Activated gamma-delta T cell treated with anti-CD3 and anti-CD28 coated beads, Interleukin-2, amount 50 U/mL, for 16 hours (primary cell): ENCODE measurements around the gene BMPR2.
"Not testable (repeated sequence)": the region's sequence is repeated elsewhere in the genome, so short reads cannot be mapped to it uniquely, and the experiment has no call there.

Experiments
- DNase-seq: peaks from one replicate; pipeline ENCODE4 v3.0.0-alpha.2; 2020; ENCODE audit warnings: low read depth

The BMPR2 gene

DNA sequence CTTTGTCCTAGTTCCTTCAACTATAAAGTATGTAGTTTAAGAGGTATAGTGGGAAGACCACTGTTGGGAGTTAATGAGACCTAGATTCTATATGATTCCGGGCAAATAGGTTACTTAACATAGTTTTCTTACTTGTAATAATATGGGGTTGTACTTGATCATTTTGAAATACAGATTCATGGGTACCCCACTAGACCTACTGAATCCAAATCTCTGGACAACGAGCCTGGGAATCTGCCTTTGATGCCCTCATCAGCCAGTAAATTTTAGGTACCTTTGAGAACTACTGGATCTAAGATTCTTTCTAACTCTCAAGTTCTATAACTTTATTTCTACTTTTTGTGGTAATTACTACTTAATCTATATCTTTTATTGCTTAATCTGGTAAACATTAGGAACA is 6.6 kb downstream of the BMPR2 start:
- no peak for DNase-seq

DNA sequence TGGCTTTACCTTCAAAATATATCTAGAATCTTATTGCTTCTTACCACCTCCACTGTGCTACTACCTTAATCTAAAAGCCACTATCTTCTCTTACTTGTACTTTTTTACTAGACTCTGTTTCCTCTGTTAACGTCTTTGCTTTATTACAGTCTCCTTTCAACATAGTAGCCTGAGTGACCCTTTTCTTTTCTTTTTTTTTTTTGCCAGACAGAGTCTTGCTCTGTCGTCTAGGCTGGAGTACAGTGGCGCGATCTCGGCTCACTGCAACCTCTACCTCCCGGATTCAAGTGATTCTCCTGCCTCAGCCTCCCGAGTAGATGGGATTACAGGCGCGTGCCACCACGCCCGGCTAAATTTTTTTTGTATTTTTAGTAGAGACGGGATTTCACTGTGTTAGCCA is 10.4 kb downstream of the BMPR2 start:
- not testable (repeated sequence) for DNase-seq

- no peak for DNase-seq
Observed at GRCh38 chr2:202387608-202388342, 11.6 kb downstream of the BMPR2 start.

- DNase-seq: no peak
Observed at GRCh38 chr2:202400941-202401340, 24.8 kb downstream of the BMPR2 start.

- DNase-seq: no peak
Observed at GRCh38 chr2:202405798-202406197, 29.7 kb downstream of the BMPR2 start.

DNA sequence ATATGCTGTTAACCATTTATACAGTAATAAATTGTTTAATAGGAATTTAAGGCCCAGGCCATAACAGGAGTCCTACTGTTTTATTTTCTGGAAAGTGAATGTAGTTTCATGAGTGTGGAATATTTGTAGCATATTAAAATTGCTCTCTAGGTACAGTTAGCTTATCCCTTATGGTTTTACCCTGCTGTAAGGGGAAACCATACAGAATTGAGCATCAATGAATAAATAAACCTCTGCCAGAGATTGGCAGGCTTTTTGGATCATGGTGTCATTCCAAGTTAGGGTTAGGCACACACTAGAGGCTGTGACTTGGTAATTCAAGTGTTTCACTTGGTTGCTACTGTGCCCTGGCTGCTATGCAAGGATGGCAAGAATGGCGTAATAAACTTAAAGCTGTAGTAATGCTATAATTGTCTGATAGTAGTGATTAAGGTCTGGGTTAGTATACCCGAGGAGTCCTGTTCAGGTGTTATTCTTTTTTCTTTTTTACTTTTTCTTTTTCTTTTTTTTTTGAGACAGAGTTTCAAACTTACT is 30.4 kb downstream of the BMPR2 start:
- DNase-seq: no peak

- no peak for DNase-seq
Observed at GRCh38 chr2:202408546-202409140, 32.5 kb downstream of the BMPR2 start.

GRCh38 chr2:202410092-202410491 is 34.0 kb downstream of the BMPR2 start:
- DNase-seq: no peak

DNA sequence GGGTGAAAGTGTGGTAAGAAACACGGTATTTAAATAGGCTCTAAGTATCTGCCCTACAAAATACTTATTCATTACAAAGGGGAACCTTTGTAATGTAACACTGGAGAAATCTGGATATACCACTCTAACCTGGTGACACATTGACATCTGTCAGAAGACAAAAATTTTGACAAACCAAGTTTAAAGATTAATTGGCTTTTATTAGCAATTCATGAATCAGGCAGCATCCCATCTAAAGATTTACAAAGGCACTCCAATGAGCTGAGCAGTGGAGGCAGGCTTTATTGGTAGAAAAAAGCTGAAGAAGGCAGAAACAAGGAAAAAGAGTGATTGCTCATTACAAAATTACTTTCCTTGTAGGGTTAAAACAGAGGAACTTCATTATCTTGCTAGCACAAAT is 35.0 kb downstream of the BMPR2 start:
- no peak for DNase-seq

DNA sequence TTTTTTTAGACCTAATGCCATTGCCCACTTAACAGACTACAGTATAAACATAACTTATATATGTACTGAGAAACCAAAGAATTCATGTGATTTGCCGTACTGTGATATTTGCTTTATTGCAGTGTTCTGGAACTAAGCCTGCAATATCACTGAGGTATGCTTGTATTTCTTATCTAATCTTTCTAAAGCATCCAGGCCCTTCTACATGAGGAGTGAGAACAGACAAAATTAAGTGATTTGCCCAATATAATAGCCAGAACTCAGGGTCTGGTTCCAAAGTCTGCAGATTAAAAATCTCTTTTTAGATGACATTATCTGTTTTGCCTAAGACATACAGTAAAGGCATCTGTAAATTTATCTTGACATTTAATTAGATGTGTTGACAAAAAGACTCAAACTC is 41.9 kb downstream of the BMPR2 start:
- DNase-seq: no peak

- no peak for DNase-seq
Observed at GRCh38 chr2:202418511-202418910, 42.4 kb downstream of the BMPR2 start.

GRCh38 chr2:202423139-202423538 is 47.0 kb downstream of the BMPR2 start:
- DNase-seq: no peak

- no peak for DNase-seq
Observed at GRCh38 chr2:202425036-202425435, 48.9 kb downstream of the BMPR2 start.

- DNase-seq: no peak
Observed at GRCh38 chr2:202426751-202427150, 50.6 kb downstream of the BMPR2 start.

DNA sequence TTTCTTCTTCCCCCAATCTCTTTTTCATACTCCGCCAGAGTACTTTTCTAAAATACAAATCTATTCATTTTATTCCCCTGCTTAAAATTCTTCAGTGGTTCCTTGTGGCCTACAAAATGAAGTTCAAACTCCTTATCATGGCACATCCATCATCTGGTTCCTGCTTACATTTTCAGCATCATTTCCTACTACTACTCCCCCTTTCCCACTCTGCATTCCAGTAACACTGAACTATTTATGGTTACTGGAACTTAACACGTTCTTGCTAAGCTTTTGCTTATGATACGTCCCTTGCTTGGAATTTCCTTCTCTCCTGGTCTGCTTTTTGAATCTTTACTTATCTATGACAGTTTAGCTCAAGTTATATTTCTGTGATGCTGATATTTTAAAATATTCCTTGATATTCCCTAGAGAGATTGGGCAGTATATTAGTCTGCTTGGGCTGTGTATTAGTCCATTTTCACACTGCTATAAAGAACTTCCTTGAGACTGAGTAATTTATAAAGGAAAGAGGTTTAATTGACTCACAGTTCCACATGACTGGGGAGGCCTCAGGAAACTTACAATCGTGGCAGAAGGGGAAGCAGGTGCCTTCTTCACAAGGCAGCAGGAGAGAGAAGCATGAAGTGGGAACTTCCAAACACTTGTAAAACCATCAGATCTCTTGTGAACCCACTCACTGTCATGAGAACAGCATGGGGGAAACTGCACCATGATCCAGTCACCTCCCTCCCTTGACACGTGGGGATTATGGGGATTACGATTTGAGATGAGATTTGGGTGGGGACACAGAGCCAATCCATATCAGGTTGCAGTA is 53.2 kb downstream of the BMPR2 start:
- no peak for DNase-seq

GRCh38 chr2:202432776-202433175 is 56.6 kb downstream of the BMPR2 start:
- no peak for DNase-seq

GRCh38 chr2:202434472-202434871 is 58.3 kb downstream of the BMPR2 start:
- DNase-seq: no peak

DNA sequence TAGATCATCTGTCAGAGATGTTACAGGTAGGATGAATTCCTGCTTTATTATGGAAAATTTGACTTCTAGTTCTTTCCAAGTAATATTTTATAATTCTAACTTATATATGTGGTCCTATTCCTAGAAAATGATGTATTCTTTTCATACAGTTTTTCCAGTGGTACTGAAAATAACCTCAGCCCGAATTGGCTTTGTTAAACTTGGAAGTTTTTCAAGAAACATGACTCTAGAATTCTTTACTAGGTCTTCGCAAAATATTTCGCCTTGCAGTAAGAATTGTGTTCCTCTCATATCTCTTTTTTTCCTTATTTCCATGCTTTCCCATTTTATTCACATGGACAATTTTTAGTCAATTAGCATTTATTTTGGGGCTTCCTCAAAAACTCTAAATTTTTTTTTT is 60.5 kb downstream of the BMPR2 start:
- no peak for DNase-seq

- DNase-seq: not testable (repeated sequence)
Observed at GRCh38 chr2:202440117-202440516, 64.0 kb downstream of the BMPR2 start.

DNA sequence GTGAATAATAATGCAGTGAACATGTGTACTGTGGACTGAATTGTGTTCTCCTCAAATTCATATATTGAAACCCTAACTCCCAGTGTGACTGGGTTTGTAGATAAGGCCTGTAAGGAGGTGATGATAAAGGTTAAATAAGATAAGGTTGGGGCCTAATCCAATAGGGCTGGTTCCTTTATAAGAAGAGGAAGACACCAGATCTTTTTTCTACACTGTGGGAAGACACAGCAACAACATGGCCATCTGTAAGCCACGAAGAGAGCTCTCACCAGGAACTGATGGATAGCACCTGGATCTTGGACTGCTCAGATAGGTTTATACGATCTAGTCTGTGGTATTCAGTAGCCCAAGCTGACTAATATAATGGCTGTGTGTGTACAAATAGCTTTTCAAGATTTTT is 66.8 kb downstream of the BMPR2 start:
- DNase-seq: no peak

- no peak for DNase-seq
Observed at GRCh38 chr2:202444000-202444399, 67.9 kb downstream of the BMPR2 start.

GRCh38 chr2:202449344-202449743 is 73.2 kb downstream of the BMPR2 start:
- DNase-seq: no peak

DNA sequence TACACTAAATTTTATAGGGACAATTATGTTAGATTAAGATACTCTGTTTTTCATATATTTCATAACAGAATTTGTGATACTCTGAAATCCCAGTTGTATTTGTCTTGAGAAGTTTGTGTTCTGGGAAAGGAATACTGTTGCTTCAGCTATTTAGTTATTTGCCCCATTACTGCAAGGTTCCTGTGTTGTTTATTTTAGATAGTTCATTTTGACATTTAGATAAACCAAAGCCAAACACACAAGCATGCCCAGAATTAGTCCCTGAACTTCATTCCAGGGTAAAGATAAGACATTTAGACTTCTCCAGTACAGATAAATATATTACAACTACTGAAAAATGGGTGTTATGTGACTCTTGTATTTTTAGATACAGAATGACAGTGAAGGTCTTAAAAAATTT is 74.7 kb downstream of the BMPR2 start:
- DNase-seq: no peak
